ENCODE results near the gene DOCK10. TPM values are rescaled to one million over a fixed set of nuclear protein-coding genes. Genes with fewer than 3 reads are reported as not detected.

The DOCK10 gene
- total RNA-seq, 1 donor from 2014 or later: 3.6 TPM

- no peaks in the 10 kb centered on the region for H3K4me1 Mint-ChIP-seq (ENCODE audit: low read depth)
- H3K4me3 Mint-ChIP-seq (ENCODE audit: low read depth): no peak overlapping the region
- H3K27ac Mint-ChIP-seq: no peak overlapping the region
- no peaks in the 10 kb centered on the region for H3K36me3 Mint-ChIP-seq (ENCODE audit: insufficient read depth)
- DNase-seq (ENCODE audit: low spot score, unreplicated experiment): no peak
- peaks cover 2% of the 10 kb centered on the region for H3K9me3 Mint-ChIP-seq (ENCODE audit: low read depth)
- H3K27me3 Mint-ChIP-seq: no peaks in the 10 kb centered on the region
- TF ChIP-seq, protein P1, sequence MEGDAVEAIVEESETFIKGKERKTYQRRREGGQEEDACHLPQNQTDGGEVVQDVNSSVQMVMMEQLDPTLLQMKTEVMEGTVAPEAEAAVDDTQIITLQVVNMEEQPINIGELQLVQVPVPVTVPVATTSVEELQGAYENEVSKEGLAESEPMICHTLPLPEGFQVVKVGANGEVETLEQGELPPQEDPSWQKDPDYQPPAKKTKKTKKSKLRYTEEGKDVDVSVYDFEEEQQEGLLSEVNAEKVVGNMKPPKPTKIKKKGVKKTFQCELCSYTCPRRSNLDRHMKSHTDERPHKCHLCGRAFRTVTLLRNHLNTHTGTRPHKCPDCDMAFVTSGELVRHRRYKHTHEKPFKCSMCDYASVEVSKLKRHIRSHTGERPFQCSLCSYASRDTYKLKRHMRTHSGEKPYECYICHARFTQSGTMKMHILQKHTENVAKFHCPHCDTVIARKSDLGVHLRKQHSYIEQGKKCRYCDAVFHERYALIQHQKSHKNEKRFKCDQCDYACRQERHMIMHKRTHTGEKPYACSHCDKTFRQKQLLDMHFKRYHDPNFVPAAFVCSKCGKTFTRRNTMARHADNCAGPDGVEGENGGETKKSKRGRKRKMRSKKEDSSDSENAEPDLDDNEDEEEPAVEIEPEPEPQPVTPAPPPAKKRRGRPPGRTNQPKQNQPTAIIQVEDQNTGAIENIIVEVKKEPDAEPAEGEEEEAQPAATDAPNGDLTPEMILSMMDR (IDR thresholded peaks at IDR 0.05; ENCODE audit: unreplicated experiment): no peak
Observed at GRCh38 chr2:224846161-224846560, 196.1 kb downstream of the DOCK10 start.

DNA sequence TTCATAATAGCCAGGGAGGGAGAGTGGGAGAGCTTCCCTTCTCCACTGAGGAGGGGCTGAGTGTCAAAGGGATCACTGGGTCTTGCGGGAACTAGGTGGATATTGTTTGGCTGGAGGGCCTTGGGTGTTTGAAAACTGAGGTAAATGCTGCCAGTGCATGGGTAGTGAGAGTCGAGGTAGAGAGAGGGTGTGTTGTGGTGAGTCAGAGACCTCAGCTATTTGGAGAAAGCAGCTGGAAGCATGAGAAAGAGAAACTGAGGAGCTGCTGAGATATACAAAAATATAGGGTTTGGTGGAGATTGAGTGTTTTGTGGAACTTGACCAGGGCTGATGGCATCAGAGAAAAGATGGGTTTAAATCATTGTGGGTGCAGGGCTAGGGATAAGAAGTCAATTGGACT is 199.1 kb downstream of the DOCK10 start:
- Mint-ChIP-seq H3K27me3 (no peaks in the 10 kb centered on the region), H3K9me3 (ENCODE audit: low read depth) (peaks cover 5% of the 10 kb centered on the region), H3K36me3 (ENCODE audit: insufficient read depth) (no peaks in the 10 kb centered on the region), H3K4me3 (ENCODE audit: low read depth) (no peak overlapping the region), H3K27ac (no peak overlapping the region), H3K4me1 (ENCODE audit: low read depth) (no peaks in the 10 kb centered on the region)
- TF ChIP-seq, protein P1 (IDR thresholded peaks at IDR 0.05; ENCODE audit: unreplicated experiment): no peak
- DNase-seq (ENCODE audit: low spot score, unreplicated experiment): no peak

DNA sequence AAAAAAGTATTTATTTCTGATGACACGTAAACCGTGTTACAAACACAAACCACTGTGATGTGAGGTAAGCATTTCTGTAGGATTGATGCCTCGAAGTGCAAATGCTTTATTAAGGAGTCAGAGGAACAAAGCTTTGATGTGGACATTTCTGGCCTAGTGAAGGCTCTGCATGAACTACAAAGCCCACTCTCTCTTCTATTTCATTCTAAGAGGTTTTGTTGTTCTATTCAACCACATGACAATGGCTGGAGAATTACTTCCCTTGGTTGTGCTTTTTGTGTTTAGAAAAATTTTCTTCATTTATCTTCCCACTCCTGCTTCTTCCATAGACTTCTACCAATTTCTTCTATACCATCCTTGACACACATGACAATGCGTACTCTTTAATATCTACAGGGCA is 200.4 kb downstream of the DOCK10 start:
- no peak for DNase-seq (ENCODE audit: low spot score, unreplicated experiment)

DNA sequence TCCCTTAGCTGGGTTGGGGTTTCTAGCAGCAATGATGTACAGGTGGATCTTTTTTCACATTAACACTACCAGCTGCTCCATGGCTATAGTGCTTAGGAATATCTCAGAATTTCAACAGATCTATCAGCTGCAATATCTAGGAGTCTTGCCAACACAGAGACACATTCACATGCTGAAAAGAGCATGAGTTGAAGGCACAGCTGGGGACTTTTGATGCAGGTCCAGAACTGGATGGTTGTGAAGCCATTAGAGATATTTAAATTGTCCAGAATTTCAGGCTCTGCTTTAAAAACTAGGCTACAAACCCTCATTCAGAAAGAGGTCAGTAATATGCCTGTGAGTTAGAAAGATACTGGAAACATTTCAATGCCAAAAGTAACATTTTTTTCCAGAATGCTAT is 203.9 kb downstream of the DOCK10 start:
- Mint-ChIP-seq H3K4me1 (ENCODE audit: low read depth) (no peaks in the 10 kb centered on the region), H3K36me3 (ENCODE audit: insufficient read depth) (no peaks in the 10 kb centered on the region), H3K9me3 (ENCODE audit: low read depth) (peaks cover 5% of the 10 kb centered on the region), H3K27me3 (no peaks in the 10 kb centered on the region), H3K27ac (no peak overlapping the region), H3K4me3 (ENCODE audit: low read depth) (no peak overlapping the region)
- DNase-seq (ENCODE audit: low spot score, unreplicated experiment): no peak
- TF ChIP-seq, protein P1 (IDR thresholded peaks at IDR 0.05; ENCODE audit: unreplicated experiment): no peak

More for the DNA sequence above, 200.4 kb downstream of the DOCK10 start:
- H3K4me3 Mint-ChIP-seq (ENCODE audit: low read depth): no peak overlapping the region
- TF ChIP-seq, protein P1 (IDR thresholded peaks at IDR 0.05; ENCODE audit: unreplicated experiment): no peak
- peaks cover 5% of the 10 kb centered on the region for H3K9me3 Mint-ChIP-seq (ENCODE audit: low read depth)
- no peaks in the 10 kb centered on the region for H3K4me1 Mint-ChIP-seq (ENCODE audit: low read depth)
- H3K36me3 Mint-ChIP-seq (ENCODE audit: insufficient read depth): no peaks in the 10 kb centered on the region
- H3K27me3 Mint-ChIP-seq: no peaks in the 10 kb centered on the region
- no peak overlapping the region for H3K27ac Mint-ChIP-seq

- Mint-ChIP-seq H3K4me1 (ENCODE audit: low read depth) (no peaks in the 10 kb centered on the region), H3K27ac (no peak overlapping the region), H3K27me3 (no peaks in the 10 kb centered on the region), H3K9me3 (ENCODE audit: low read depth) (peaks cover 3% of the 10 kb centered on the region), H3K4me3 (ENCODE audit: low read depth) (no peak overlapping the region), H3K36me3 (ENCODE audit: insufficient read depth) (no peaks in the 10 kb centered on the region)
- TF ChIP-seq, protein P1 (IDR thresholded peaks at IDR 0.05; ENCODE audit: unreplicated experiment): no peak
- DNase-seq (ENCODE audit: low spot score, unreplicated experiment): no peak
Observed at GRCh38 chr2:224837558-224837957, 204.7 kb downstream of the DOCK10 start.
